ENCODE measurements around the gene RPIA. TPM values are rescaled to one million over a fixed set of nuclear protein-coding genes. Genes with fewer than 3 reads are reported as not detected.

The RPIA gene
- total and polyA plus RNA-seq, 7 donors: 14.1 to 45.6 (median 21.2) TPM

DNA sequence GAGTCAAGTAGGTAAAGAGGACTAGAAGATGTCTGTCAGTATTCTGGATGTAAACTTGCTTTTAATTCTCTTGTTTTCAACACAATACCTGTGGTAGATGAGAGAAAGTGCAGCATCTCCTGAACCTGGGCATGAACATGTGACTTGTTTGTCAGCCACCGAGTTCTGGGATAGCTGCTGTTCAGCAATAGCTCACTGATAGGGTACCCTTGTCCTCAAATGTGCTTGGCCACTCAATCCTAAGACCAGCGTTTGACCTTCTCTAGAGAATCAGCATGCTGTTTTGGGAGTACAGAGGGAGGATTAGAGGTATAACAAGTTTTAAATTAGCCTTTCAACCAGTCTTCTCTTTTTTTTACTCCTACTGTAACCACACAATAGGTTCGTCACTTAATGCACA, 23.2 kb downstream of the RPIA start:
- H3K27ac ChIP-seq: no peak overlapping the region
- no peaks in the 10 kb centered on the region for H3K36me3 ChIP-seq (ENCODE audit: insufficient read depth in 1 of 2, low read depth in 1 of 2)
- H3K4me3 ChIP-seq: no peak overlapping the region
- TF ChIP-seq, protein P1, sequence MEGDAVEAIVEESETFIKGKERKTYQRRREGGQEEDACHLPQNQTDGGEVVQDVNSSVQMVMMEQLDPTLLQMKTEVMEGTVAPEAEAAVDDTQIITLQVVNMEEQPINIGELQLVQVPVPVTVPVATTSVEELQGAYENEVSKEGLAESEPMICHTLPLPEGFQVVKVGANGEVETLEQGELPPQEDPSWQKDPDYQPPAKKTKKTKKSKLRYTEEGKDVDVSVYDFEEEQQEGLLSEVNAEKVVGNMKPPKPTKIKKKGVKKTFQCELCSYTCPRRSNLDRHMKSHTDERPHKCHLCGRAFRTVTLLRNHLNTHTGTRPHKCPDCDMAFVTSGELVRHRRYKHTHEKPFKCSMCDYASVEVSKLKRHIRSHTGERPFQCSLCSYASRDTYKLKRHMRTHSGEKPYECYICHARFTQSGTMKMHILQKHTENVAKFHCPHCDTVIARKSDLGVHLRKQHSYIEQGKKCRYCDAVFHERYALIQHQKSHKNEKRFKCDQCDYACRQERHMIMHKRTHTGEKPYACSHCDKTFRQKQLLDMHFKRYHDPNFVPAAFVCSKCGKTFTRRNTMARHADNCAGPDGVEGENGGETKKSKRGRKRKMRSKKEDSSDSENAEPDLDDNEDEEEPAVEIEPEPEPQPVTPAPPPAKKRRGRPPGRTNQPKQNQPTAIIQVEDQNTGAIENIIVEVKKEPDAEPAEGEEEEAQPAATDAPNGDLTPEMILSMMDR (IDR thresholded peaks at IDR 0.05): no peak
- no peaks in the 10 kb centered on the region for H3K27me3 ChIP-seq (ENCODE audit: insufficient read depth in 3 of 3, low read length in 2 of 3)
- DNase-seq (no peak), ATAC-seq (no peak)
- H3K4me1 ChIP-seq: peaks cover 2% of the 10 kb centered on the region
- intact Hi-C loops (cut with DNase I): no loop called here
- no peaks in the 10 kb centered on the region for H3K9me3 ChIP-seq
- 94 to 95% (median 95%) methylated on average over 3 of the region's 3 CpGs for WGBS, 3 donors

DNA sequence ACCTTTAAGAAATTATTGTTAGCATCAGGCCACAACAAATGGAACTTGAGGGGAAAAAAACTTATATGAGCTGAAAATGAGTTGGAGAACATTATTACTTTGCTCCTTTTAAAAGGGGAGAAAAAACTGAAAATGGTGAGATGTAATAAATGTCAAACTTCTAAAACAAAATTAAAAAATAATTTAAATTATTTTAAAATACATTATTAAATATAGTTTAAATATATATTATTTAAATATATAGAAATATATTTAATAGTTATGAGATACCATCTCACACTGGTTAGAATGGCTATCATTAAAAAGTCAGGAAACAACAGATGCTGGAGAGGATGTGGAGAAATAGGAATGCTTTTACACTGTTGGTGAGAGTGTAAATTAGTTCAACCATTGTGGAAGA, 28.9 kb downstream of the RPIA start:
- Histone ChIP-seq H3K27ac (no peak overlapping the region), H3K27me3 (ENCODE audit: insufficient read depth in 3 of 3, low read length in 2 of 3) (no peaks in the 10 kb centered on the region), H3K4me1 (peaks cover 4% of the 10 kb centered on the region), H3K4me3 (no peak overlapping the region), H3K36me3 (ENCODE audit: insufficient read depth in 1 of 2, low read depth in 1 of 2) (no peaks in the 10 kb centered on the region), H3K9me3 (no peaks in the 10 kb centered on the region)
- no peak for DNase-seq
- intact Hi-C loops (cut with DNase I): no loop called here
- ATAC-seq: no peak
- TF ChIP-seq, protein P1 (IDR thresholded peaks at IDR 0.05): no peak

DNA sequence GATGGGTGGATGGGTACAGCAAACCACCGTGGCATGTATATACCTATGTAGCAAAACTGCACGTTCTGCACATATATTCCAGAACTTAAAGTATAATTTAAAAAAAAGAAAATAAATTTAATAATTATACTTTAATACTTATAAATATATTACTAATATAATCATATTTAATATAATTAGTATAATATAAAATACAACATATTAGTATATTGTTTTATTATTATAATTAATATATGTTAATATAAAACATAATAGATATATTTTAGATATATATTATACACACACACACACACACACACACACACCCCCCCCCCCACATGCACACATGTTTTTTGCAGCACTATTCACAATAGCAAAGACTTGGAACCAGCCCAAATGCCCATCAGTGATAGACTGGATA, 29.8 kb downstream of the RPIA start:
- WGBS, 3 donors: 95 to 100% (median 99%) methylated on average over 2 of the region's 2 CpGs
- intact Hi-C loops (cut with DNase I): no loop called here
- TF ChIP-seq, protein P1 (IDR thresholded peaks at IDR 0.05): no peak
- ATAC-seq (no peak), DNase-seq (no peak)
- no peak overlapping the region for H3K4me3 ChIP-seq
- no peak overlapping the region for H3K27ac ChIP-seq
- H3K36me3 ChIP-seq (ENCODE audit: insufficient read depth in 1 of 2, low read depth in 1 of 2): no peaks in the 10 kb centered on the region
- no peaks in the 10 kb centered on the region for H3K27me3 ChIP-seq (ENCODE audit: insufficient read depth in 3 of 3, low read length in 2 of 3)
- no peaks in the 10 kb centered on the region for H3K9me3 ChIP-seq
- peaks cover 4% of the 10 kb centered on the region for H3K4me1 ChIP-seq

DNA sequence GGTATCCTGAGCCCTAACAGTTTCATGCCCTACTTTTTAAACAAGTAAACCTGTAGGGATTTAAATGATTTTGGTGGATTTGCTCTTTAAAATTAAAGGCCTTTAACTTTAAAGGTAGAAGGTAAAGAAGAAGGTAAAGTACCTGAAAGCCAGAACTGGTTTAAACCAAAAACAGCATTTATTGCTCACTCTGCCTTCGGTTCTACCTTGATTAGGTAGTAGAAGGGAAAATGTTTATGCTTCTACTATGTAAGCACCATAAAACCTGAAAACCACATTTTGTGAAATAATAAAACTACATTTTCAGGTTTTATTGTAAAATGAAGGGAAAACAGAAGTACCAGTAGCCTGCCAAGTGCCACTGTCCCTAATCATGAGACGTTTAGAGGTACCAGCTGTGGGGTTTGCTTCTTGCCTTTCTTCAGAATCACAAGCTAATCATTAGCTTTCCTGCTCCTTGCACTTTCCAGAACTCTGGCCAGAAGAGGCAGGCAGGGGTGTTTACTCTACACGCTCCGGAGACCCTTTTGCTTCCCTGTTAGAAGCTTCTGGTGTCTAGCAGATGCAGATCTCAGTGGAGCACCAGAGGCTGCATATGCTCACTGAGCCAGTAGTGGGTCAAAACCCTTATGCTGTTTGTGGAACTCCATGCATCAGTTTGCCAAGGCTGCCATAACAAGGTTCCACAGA, 33.3 kb downstream of the RPIA start:
- intact Hi-C loops (cut with DNase I): no loop called here
- 82 to 88% (median 83%) methylated on average over 4 of the region's 4 CpGs for WGBS, 3 donors
- no peaks in the 10 kb centered on the region for H3K27me3 ChIP-seq (ENCODE audit: insufficient read depth in 3 of 3, low read length in 2 of 3)
- no peak for DNase-seq
- no peaks in the 10 kb centered on the region for H3K9me3 ChIP-seq
- peaks cover 7% of the 10 kb centered on the region for H3K4me1 ChIP-seq
- TF ChIP-seq, protein P1 (IDR thresholded peaks at IDR 0.05): no peak
- no peaks in the 10 kb centered on the region for H3K36me3 ChIP-seq (ENCODE audit: insufficient read depth in 1 of 2, low read depth in 1 of 2)
- no peak overlapping the region for H3K27ac ChIP-seq
- ATAC-seq: no peak
- no peak overlapping the region for H3K4me3 ChIP-seq
